ENCODE measurements around the gene MYMK.
A peak's percentile ranks its signal among the peaks of the same experiment; 100 is the strongest.
"Not testable (repeated sequence)": the region's sequence is repeated elsewhere in the genome, so short reads cannot be mapped to it uniquely, and the experiment has no call there.

MYMK gene

GRCh38 chr9:133524679-133525228 is at the start of gene MYMK:
Gene MYMK, minus strand, starts transcription at chr9:133524959. Its CDS starts 115 bp downstream, at chr9:133524844.
- no peak for DNase-seq (ENCODE audit: low spot score)

GRCh38 chr9:133573791-133574515 is 49.2 kb upstream of the MYMK start:
- no peak for DNase-seq (ENCODE audit: low spot score)

- no peak for DNase-seq (ENCODE audit: low spot score)
These were observed 48.1 kb upstream of the MYMK start for GRCh38 chr9:133572821-133573361.

- DNase-seq (ENCODE audit: low spot score): no peak
These were observed 47.3 kb upstream of the MYMK start for GRCh38 chr9:133571896-133572595.

GRCh38 chr9:133571391-133571890 is 46.7 kb upstream of the MYMK start:
- no peak for DNase-seq (ENCODE audit: low spot score)

GRCh38 chr9:133570691-133571080 is 45.9 kb upstream of the MYMK start:
- no peak for DNase-seq (ENCODE audit: low spot score)

GRCh38 chr9:133569891-133570690 is 45.3 kb upstream of the MYMK start:
- DNase-seq (ENCODE audit: low spot score): no peak

GRCh38 chr9:133569121-133569785 is 44.5 kb upstream of the MYMK start:
- DNase-seq (ENCODE audit: low spot score): no peak

- DNase-seq (ENCODE audit: low spot score): no peak
These were observed 43.4 kb upstream of the MYMK start for GRCh38 chr9:133568186-133568585.

- DNase-seq (ENCODE audit: low spot score): no peak
These were observed 42.1 kb upstream of the MYMK start for GRCh38 chr9:133566817-133567216.

- DNase-seq (ENCODE audit: low spot score): no peak
These were observed 41.6 kb upstream of the MYMK start for GRCh38 chr9:133566382-133566781.

- no peak for DNase-seq (ENCODE audit: low spot score)
These were observed 39.8 kb upstream of the MYMK start for GRCh38 chr9:133564451-133565116.

GRCh38 chr9:133563814-133564213 is 39.1 kb upstream of the MYMK start:
- not testable (repeated sequence) for DNase-seq (ENCODE audit: low spot score)

- DNase-seq (ENCODE audit: low spot score): peak; percentile 60
These were observed 38.6 kb upstream of the MYMK start for GRCh38 chr9:133563291-133563796.

GRCh38 chr9:133562611-133563290 is 38.0 kb upstream of the MYMK start:
- no peak for DNase-seq (ENCODE audit: low spot score)

GRCh38 chr9:133561976-133562554 is 37.3 kb upstream of the MYMK start:
- DNase-seq (ENCODE audit: low spot score): no peak

GRCh38 chr9:133560944-133561343 is 36.2 kb upstream of the MYMK start:
- DNase-seq (ENCODE audit: low spot score): no peak

GRCh38 chr9:133560311-133560710 is 35.6 kb upstream of the MYMK start:
- no peak for DNase-seq (ENCODE audit: low spot score)
